OCI-LY1 (cell line): ENCODE data around the gene SMYD3.

Experiments
- H2AFZ ChIP-seq: fragments of 200-600 bp; sonication (generic), shearing (Covaris generic); 2 replicates; pipeline ENCODE4 v1.6.0; 2014; ENCODE audit warnings: antibody characterized with exemption, mild to moderate bottlenecking, low read length
- H3F3A ChIP-seq: fragments of 200-600 bp; sonication (generic), shearing (Covaris generic); 2 replicates; pipeline ENCODE4 v1.6.0; 2014; ENCODE audit warnings: mild to moderate bottlenecking, antibody characterized with exemption, low read length, moderate library complexity; ENCODE audit not compliant: insufficient read depth
- H3K27ac ChIP-seq: fragments of 200-600 bp; sonication (generic); 2 replicates; pipeline ENCODE4 v1.5.1; 2014; ENCODE audit warnings: low read length, mixed run types, mild to moderate bottlenecking, low read depth; ENCODE audit not compliant: poor library complexity, severe bottlenecking
- H3K27me3 ChIP-seq: fragments of 200-600 bp; sonication (generic); 2 replicates; pipeline ENCODE4 v1.6.0; 2014; ENCODE audit warnings: antibody characterized with exemption, mild to moderate bottlenecking, low read length, moderate library complexity; ENCODE audit not compliant: insufficient read depth
- H3K36me3 ChIP-seq: fragments of 200-600 bp; sonication (generic); 2 replicates; pipeline ENCODE4 v1.6.1; 2014; ENCODE audit warnings: mild to moderate bottlenecking, antibody characterized with exemption, low read length, moderate library complexity, mixed read lengths; ENCODE audit not compliant: insufficient read depth
- H3K4me1 ChIP-seq: fragments of 200-600 bp; sonication (generic); 2 replicates; pipeline ENCODE4 v1.5.1; 2014; ENCODE audit warnings: mild to moderate bottlenecking, low read length, moderate library complexity; ENCODE audit not compliant: insufficient read depth, severe bottlenecking
- H3K4me2 ChIP-seq: fragments of 200-600 bp; sonication (generic), shearing (Covaris generic); 2 replicates; pipeline ENCODE4 v1.6.1; 2014; ENCODE audit warnings: low read length
- H3K4me3 ChIP-seq: fragments of 200-600 bp; sonication (generic); 2 replicates; pipeline ENCODE4 v1.5.1; 2014; ENCODE audit warnings: low read length, low read depth, mild to moderate bottlenecking, mixed read lengths; ENCODE audit not compliant: poor library complexity, severe bottlenecking
- H3K79me2 ChIP-seq: fragments of 200-600 bp; shearing (Covaris generic); 2 replicates; pipeline ENCODE4 v1.6.1; 2016; ENCODE audit warnings: mixed run types, low read length, mixed read lengths; ENCODE audit not compliant: insufficient read depth
- H3K9ac ChIP-seq: fragments of 200-600 bp; sonication (generic), shearing (Covaris generic); 2 replicates; pipeline ENCODE4 v1.6.1; 2014; ENCODE audit warnings: mild to moderate bottlenecking, low read length, mixed read lengths
- H3K9me2 ChIP-seq: fragments of 200-600 bp; sonication (generic), shearing (Covaris generic); 2 replicates; pipeline ENCODE4 v1.6.1; 2014; ENCODE audit warnings: low read depth, mild to moderate bottlenecking, low read length, mixed read lengths
- H3K9me3 ChIP-seq: fragments of 200-600 bp; shearing (Covaris generic); 2 replicates; pipeline ENCODE4 v1.6.1; 2014; ENCODE audit warnings: low read length, mixed read lengths
- H4K20me1 ChIP-seq: fragments of 200-600 bp; sonication (generic), shearing (Covaris generic); 2 replicates; pipeline ENCODE4 v1.6.0; 2016; ENCODE audit warnings: mild to moderate bottlenecking, low read length; ENCODE audit not compliant: insufficient read depth
- EZH2 ChIP-seq: fragments of 200-600 bp; sonication (generic), shearing (Covaris generic); IDR thresholded peaks from 2 replicates; pipeline ENCODE4 v1.8.0; 2017; ENCODE audit warnings: borderline replicate concordance, mixed run types, mild to moderate bottlenecking, antibody characterized with exemption, low read length, moderate library complexity, mixed read lengths
- TF ChIP-seq, protein P1 (sequence below): fragments of 200-600 bp; sonication (generic), shearing (Covaris generic); IDR thresholded peaks from 2 replicates; pipeline ENCODE4 v1.5.1; 2017; ENCODE audit warnings: mild to moderate bottlenecking, antibody characterized with exemption, low read length, moderate library complexity, mixed read lengths

Gene SMYD3

GRCh38 chr1:245701631-245702030 is 805.4 kb downstream of the SMYD3 start:
- no peak overlapping the region for H2AFZ ChIP-seq
- no peaks in the 10 kb centered on the region for H3K9me2 ChIP-seq
- H3K27me3 ChIP-seq = no peaks in the 10 kb centered on the region
- TF ChIP-seq, protein P1, sequence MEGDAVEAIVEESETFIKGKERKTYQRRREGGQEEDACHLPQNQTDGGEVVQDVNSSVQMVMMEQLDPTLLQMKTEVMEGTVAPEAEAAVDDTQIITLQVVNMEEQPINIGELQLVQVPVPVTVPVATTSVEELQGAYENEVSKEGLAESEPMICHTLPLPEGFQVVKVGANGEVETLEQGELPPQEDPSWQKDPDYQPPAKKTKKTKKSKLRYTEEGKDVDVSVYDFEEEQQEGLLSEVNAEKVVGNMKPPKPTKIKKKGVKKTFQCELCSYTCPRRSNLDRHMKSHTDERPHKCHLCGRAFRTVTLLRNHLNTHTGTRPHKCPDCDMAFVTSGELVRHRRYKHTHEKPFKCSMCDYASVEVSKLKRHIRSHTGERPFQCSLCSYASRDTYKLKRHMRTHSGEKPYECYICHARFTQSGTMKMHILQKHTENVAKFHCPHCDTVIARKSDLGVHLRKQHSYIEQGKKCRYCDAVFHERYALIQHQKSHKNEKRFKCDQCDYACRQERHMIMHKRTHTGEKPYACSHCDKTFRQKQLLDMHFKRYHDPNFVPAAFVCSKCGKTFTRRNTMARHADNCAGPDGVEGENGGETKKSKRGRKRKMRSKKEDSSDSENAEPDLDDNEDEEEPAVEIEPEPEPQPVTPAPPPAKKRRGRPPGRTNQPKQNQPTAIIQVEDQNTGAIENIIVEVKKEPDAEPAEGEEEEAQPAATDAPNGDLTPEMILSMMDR = no peak
- no peak for TF ChIP-seq EZH2
- no peaks in the 10 kb centered on the region for H3K79me2 ChIP-seq
- no peaks in the 10 kb centered on the region for H3K9me3 ChIP-seq
- no peak overlapping the region for H3K4me3 ChIP-seq
- H3K4me1 ChIP-seq = peaks cover 13% of the 10 kb centered on the region
- H4K20me1 ChIP-seq = no peaks in the 10 kb centered on the region
- H3K27ac ChIP-seq = no peak overlapping the region
- H3K36me3 ChIP-seq = no peaks in the 10 kb centered on the region
- no peak overlapping the region for H3K4me2 ChIP-seq
- no peaks in the 10 kb centered on the region for H3F3A ChIP-seq
- no peak overlapping the region for H3K9ac ChIP-seq

- Histone ChIP-seq H3K9ac (no peak overlapping the region), H4K20me1 (no peaks in the 10 kb centered on the region), H3K4me3 (no peak overlapping the region), H3K36me3 (no peaks in the 10 kb centered on the region), H3K79me2 (no peaks in the 10 kb centered on the region), H3K9me2 (no peaks in the 10 kb centered on the region), H3K4me2 (no peak overlapping the region), H3K4me1 (peaks cover 13% of the 10 kb centered on the region), H2AFZ (no peak overlapping the region), H3K27me3 (no peaks in the 10 kb centered on the region; the same call in 1 of the 2 replicates), H3K27ac (no peak overlapping the region), H3F3A (no peaks in the 10 kb centered on the region), H3K9me3 (no peaks in the 10 kb centered on the region)
- no peak for TF ChIP-seq EZH2
- TF ChIP-seq, protein P1 = no peak
Measured at GRCh38 chr1:245700631-245701030, 806.4 kb downstream of the SMYD3 start.
